Smooth muscle cell (in vitro differentiated cells): Measurements from ENCODE around the gene ARL13B. TPM values are rescaled to one million over a fixed set of nuclear protein-coding genes. Genes with fewer than 3 reads are reported as not detected.
A peak's percentile ranks its signal among the peaks of the same experiment; 100 is the strongest.

Experiments
- DNase-seq: peaks from one replicate; lab custom pipeline; 2025; ENCODE audit not compliant: unreplicated experiment; lab: John Stamatoyannopoulos, UW
- H2AFZ ChIP-seq: fragments of 200-600 bp; sonication (generic); 2 replicates; pipeline ENCODE4 v1.6.0; 2016; ENCODE audit warnings: antibody characterized with exemption, low read depth, mild to moderate bottlenecking
- H3F3A ChIP-seq: fragments of 200-600 bp; sonication (generic); 2 replicates; pipeline ENCODE4 v1.6.0; 2017; ENCODE audit warnings: antibody characterized with exemption, low read depth
- H3K27ac ChIP-seq: fragments of 200-600 bp; sonication (generic); 2 replicates; pipeline ENCODE4 v1.5.1; 2016; ENCODE audit warnings: low read depth, mild to moderate bottlenecking
- H3K27me3 ChIP-seq: fragments of 200-600 bp; sonication (generic); 2 replicates; pipeline ENCODE4 v1.6.1; 2016; ENCODE audit warnings: low read depth, mild to moderate bottlenecking
- H3K36me3 ChIP-seq: fragments of 200-600 bp; sonication (generic); 2 replicates; pipeline ENCODE4 v1.5.1; 2016; ENCODE audit warnings: low read depth
- H3K4me1 ChIP-seq: fragments of 200-600 bp; sonication (generic); 2 replicates; pipeline ENCODE4 v1.5.1; 2016; ENCODE audit warnings: low read depth
- H3K4me2 ChIP-seq: fragments of 200-600 bp; sonication (generic); 2 replicates; pipeline ENCODE4 v1.6.0; 2016; ENCODE audit warnings: mild to moderate bottlenecking
- H3K4me3 ChIP-seq: fragments of 200-600 bp; sonication (generic); 2 replicates; pipeline ENCODE4 v1.5.1; 2016; ENCODE audit warnings: mild to moderate bottlenecking
- H3K79me2 ChIP-seq: fragments of 200-600 bp; sonication (generic); 2 replicates; pipeline ENCODE4 v1.6.0; 2016; ENCODE audit warnings: low read depth, mild to moderate bottlenecking
- H3K9ac ChIP-seq: fragments of 200-600 bp; sonication (generic); 2 replicates; pipeline ENCODE4 v1.6.0; 2016; ENCODE audit warnings: low read depth
- H3K9me3 ChIP-seq: fragments of 200-600 bp; sonication (generic); replicated peaks from 2 replicates; pipeline ENCODE4 v1.5.1; 2016; ENCODE audit warnings: low read depth
- H4K20me1 ChIP-seq: fragments of 200-600 bp; sonication (generic); 2 replicates; pipeline ENCODE4 v1.6.0; 2016; ENCODE audit warnings: low read depth
- CTCF ChIP-seq: fragments of 200-600 bp; sonication (generic); IDR thresholded peaks from 2 replicates; pipeline ENCODE4 v1.5.1; 2017; ENCODE audit warnings: borderline replicate concordance, mild to moderate bottlenecking, antibody characterized with exemption; ENCODE audit not compliant: insufficient read depth, poor library complexity, severe bottlenecking
- WGBS: methylation state at CpG from one replicate; pipeline ENCODE4 v1.1.7; 2016; ENCODE audit warnings: low lambda C conversion rate; 5-methylcytosine and 5-hydroxymethylcytosine counted together
- polyA plus RNA-seq: library from polyadenylated mRNA; unstranded; fragments of >200 nt; fragmentation: Nextera tagmentation; extraction: Ambion mirVana; gene quantifications from 2 replicates; pipeline ENCODE4 v1.2.1, GENCODE V29; 2016
- total RNA-seq: library from RNA; depleted of rRNA; stranded (reverse); fragments of >200 nt; gene quantifications from 2 replicates; pipeline ENCODE4 v1.2.3, GENCODE V29; 2014

ARL13B gene
- total and polyA plus RNA-seq, 2 experiments from 2014 or later: 8.6 to 14.0 TPM

DNA sequence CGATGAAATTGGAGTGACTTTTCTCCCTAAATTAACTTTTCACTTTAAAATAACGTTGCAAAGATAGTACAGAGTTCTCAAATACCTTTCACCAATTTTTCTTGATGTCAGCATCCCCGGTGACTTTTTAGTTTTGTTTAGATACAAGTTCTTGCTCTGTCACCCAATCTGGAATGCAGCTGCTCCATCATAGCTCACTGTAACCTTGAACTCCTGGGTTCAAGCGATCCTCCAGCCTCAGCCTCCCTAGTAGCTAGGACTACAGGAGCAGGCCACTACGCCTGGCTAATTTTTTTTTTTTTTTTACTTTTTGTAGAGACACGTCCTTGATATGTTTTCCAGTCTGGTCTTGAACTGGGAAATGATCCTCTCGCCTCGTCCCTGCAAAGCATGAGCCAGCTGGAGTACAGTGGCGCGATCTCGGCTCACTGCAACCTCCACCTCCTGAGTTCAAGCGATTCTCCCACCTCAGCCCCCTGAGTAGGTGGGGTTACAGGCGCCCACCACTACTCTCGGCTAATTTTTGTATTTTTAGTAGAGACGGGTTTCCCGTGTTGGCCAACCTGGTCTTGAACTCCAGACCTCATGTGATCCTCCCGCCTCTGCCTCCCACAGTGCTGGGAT, 83.7 kb downstream of the ARL13B start:
- Histone ChIP-seq H3K27ac (peak overlapping the region; percentile 96), H3K27me3 (no peaks in the 10 kb centered on the region), H3K9ac (peak overlapping the region; percentile 99), H3F3A (no peaks in the 10 kb centered on the region), H3K4me2 (peak overlapping the region; percentile 92), H3K4me3 (peak overlapping the region; percentile 85), H3K9me3 (no peaks in the 10 kb centered on the region), H3K36me3 (no peaks in the 10 kb centered on the region), H2AFZ (peak overlapping the region; percentile 95), H3K79me2 (peaks cover 11% of the 10 kb centered on the region), H3K4me1 (peaks cover 15% of the 10 kb centered on the region), H4K20me1 (no peaks in the 10 kb centered on the region)
- no peak for DNase-seq
- 69% methylated on average over 17 of the region's 17 CpGs for WGBS
- TF ChIP-seq CTCF: no peak

DNA sequence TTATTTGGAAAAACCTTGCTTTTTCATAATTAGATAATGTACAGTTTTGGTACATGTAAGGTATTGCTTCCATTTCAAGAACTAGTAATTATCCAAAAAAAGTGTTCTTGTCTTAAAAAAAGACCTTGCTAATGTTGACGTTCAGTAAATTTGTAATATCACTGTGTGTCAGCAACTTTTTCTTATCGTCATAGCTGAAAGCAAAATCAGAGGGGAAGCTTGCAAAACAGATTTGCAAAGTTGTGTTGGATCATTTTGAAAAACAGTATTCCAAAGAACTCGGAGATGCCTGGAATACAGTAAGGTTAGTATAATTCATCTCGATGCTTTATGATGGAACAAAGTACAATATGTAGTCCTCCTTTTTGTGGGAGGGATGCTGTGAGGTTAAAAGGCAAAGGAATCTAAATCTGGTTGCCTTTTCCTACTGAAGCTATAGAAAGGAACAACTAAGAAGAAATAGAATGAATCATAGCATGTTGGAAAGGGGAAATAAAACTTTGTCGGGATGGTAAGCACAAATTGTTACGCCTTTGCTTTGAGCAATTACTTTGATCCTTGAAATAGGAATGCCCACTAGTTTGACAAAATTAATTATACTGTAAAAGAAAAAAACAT, 84.4 kb downstream of the ARL13B start:
- no peaks in the 10 kb centered on the region for H3K27me3 ChIP-seq
- H3K79me2 ChIP-seq: peaks cover 11% of the 10 kb centered on the region
- no peak overlapping the region for H3K4me3 ChIP-seq
- H3K36me3 ChIP-seq: no peaks in the 10 kb centered on the region
- no peak for DNase-seq
- no peak overlapping the region for H2AFZ ChIP-seq
- no peaks in the 10 kb centered on the region for H3K9me3 ChIP-seq
- peak overlapping the region; percentile 99 for H3K9ac ChIP-seq
- H3K4me2 ChIP-seq: peak overlapping the region; percentile 92
- no peaks in the 10 kb centered on the region for H3F3A ChIP-seq
- H3K4me1 ChIP-seq: peaks cover 15% of the 10 kb centered on the region
- TF ChIP-seq CTCF: no peak
- H3K27ac ChIP-seq: no peak overlapping the region
- no peaks in the 10 kb centered on the region for H4K20me1 ChIP-seq
- WGBS: 94% methylated on average over 6 of the region's 6 CpGs

DNA sequence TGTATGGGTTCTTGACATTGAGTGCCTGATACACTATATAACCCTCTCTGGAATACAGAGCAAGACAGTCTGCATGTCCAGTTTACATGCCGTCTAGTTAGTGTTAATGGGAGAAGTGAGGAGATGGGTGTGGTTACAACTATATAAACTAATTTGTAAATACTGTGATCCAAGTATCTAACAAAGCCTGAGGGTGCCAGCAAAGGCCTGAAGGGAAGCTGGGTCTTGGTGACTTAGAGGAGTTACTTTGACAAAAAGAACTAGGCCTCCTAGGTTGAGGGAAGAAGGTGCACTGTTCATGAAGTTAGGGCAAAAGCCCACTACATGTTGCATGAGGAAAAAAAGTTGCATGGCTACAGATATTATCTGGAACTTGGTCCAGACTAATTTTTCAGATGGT, 85.2 kb downstream of the ARL13B start:
- Histone ChIP-seq H3K9me3 (no peaks in the 10 kb centered on the region), H3K4me1 (peaks cover 15% of the 10 kb centered on the region), H3K4me2 (no peak overlapping the region), H3K4me3 (no peak overlapping the region), H3K9ac (no peak overlapping the region), H3K27ac (no peak overlapping the region), H4K20me1 (no peaks in the 10 kb centered on the region), H3K36me3 (no peaks in the 10 kb centered on the region), H2AFZ (no peak overlapping the region), H3K27me3 (no peaks in the 10 kb centered on the region), H3K79me2 (peaks cover 15% of the 10 kb centered on the region), H3F3A (no peaks in the 10 kb centered on the region)
- no peak for TF ChIP-seq CTCF
- 91% methylated on average over 1 of the region's 1 CpG for WGBS
- no peak for DNase-seq
